ENCODE data around the gene ROR1. TPM values are rescaled to one million over a fixed set of nuclear protein-coding genes. Genes with fewer than 3 reads are reported as not detected.

The ROR1 gene
- total and polyA plus RNA-seq, 9 of the 15 experiments (the other 6 are each of a cell fraction or from before 2014, with no cell fraction given): 0.02 TPM; not detected in 8

- Histone ChIP-seq H3K4me1 (replicated peaks in 1 of 2; ENCODE audit: control insufficient read depth in 2 of 2, insufficient read depth in 2 of 2, low read length in 2 of 2) (no peaks in the 10 kb centered on the region), H3K4me2 (ENCODE audit: insufficient read depth, low read length) (no peak overlapping the region), H3K27me3 (ENCODE audit: control insufficient read depth in 2 of 2, insufficient read depth in 2 of 2, low read length in 2 of 2) (peaks cover 3 to 14% of the 10 kb centered on the region in 2 experiments; a peak in 3 of 5 replicates), H3K27ac (ENCODE audit: extremely low read depth, low read depth, low read length) (no peak overlapping the region), H3K9me1 (ENCODE audit: control insufficient read depth, insufficient read depth, low read length) (no peaks in the 10 kb centered on the region), H2AFZ (ENCODE audit: low read depth, low read length) (no peak overlapping the region), H4K20me1 (replicated peaks; ENCODE audit: control insufficient read depth, insufficient read depth, low read length) (no peaks in the 10 kb centered on the region; the same call in 1 of the 2 replicates), H3K9me3 (replicated peaks; ENCODE audit: control insufficient read depth, insufficient read depth, low read depth, low read length) (no peaks in the 10 kb centered on the region), H3K79me2 (ENCODE audit: control insufficient read depth, insufficient read depth, low read length) (no peaks in the 10 kb centered on the region), H3K4me3 (no peak overlapping the region), H3K9ac (ENCODE audit: insufficient read depth in 1 of 2, low read depth in 2 of 2, low read length in 2 of 2) (no peak overlapping the region), H3K36me3 (ENCODE audit: control insufficient read depth, insufficient read depth, low read length) (no peaks in the 10 kb centered on the region)
- BruUV-seq (replicated peaks): no TSS peak
- intact Hi-C loops (cut with micrococcal nuclease) (no loop called here), in situ Hi-C loops (cut with MboI) (no loop called here)
- no peak for DNase-seq (ENCODE audit: extremely low read depth in 1 of 4, low spot score in 3 of 4)
- WGBS (ENCODE audit: insufficient coverage, low coverage, missing lambda C conversion rate): 2% methylated on average over 12 of the region's 12 CpGs
- no peak for ATAC-seq
- POLR2A ChIA-PET: no interaction called here
- FAIRE-seq: no peak
- CTCF ChIA-PET (ENCODE audit: low intra/inter-chr PET ratio): no interaction called here
- TF ChIP-seq BRF1 (IDR thresholded peaks at IDR 0.05; ENCODE audit: borderline replicate concordance, extremely low read depth, insufficient read length): no peak
- TF ChIP-seq ESRRA (IDR thresholded peaks at IDR 0.05; ENCODE audit: borderline replicate concordance, low read depth): no peak
- TF ChIP-seq POLR2G (IDR thresholded peaks at IDR 0.05; ENCODE audit: low read depth, low read length): no peak
- no peak for TF ChIP-seq PCBP1 (IDR thresholded peaks at IDR 0.05; ENCODE audit: low read depth, low read length, poor library complexity, severe bottlenecking)
- no peak for TF ChIP-seq GATAD2A (IDR thresholded peaks at IDR 0.05)
- TF ChIP-seq ZFPM2 (CRISPR knock-in tag; IDR thresholded peaks at IDR 0.05): no peak
- TF ChIP-seq MCM5 (IDR thresholded peaks at IDR 0.05; ENCODE audit: low read depth): no peak
- TF ChIP-seq, protein P1, sequence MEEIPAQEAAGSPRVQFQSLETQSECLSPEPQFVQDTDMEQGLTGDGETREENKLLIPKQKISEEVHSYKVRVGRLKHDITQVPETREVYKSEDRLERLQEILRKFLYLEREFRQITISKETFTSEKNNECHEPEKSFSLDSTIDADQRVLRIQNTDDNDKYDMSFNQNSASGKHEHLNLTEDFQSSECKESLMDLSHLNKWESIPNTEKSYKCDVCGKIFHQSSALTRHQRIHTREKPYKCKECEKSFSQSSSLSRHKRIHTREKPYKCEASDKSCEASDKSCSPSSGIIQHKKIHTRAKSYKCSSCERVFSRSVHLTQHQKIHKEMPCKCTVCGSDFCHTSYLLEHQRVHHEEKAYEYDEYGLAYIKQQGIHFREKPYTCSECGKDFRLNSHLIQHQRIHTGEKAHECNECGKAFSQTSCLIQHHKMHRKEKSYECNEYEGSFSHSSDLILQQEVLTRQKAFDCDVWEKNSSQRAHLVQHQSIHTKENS (CRISPR knock-in tag; IDR thresholded peaks at IDR 0.05): no peak
- TF ChIP-seq ZNF707 (CRISPR knock-in tag; conservative IDR thresholded peaks at IDR 0.05): no peak
- no peak for TF ChIP-seq EP300 (IDR thresholded peaks at IDR 0.05; ENCODE audit: low read length)
- no peak for TF ChIP-seq LARP7 (IDR thresholded peaks at IDR 0.05)
- no peak for TF ChIP-seq ZBTB7A (IDR thresholded peaks at IDR 0.05; ENCODE audit: borderline replicate concordance, control insufficient read depth, low read depth, low read length)
- TF ChIP-seq ZNF551 (CRISPR knock-in tag; IDR thresholded peaks at IDR 0.05): no peak
- TF ChIP-seq POLR3G (IDR thresholded peaks at IDR 0.05; ENCODE audit: extremely low read depth, insufficient read length, insufficient replicate concordance): no peak
- no peak for TF ChIP-seq MEIS2 (IDR thresholded peaks at IDR 0.05; ENCODE audit: partially characterized antibody)
Measured at GRCh38 chr1:63746129-63746864, 27.5 kb upstream of the ROR1 start.
